ENCODE measurements around the gene B3GALT6. TPM values are rescaled to one million over a fixed set of nuclear protein-coding genes. Genes with fewer than 3 reads are reported as not detected.

B3GALT6 gene
- 10 to 100 TPM in 4 of 10 donors, 1 to 10 TPM in 6; 7.3 to 13.5 (median 9.1) TPM for total RNA-seq
- 10 to 100 TPM in 1 of 2 donors, 1 to 10 TPM in 1; 7.7 to 16.2 TPM for polyA plus RNA-seq
- long read RNA-seq, donor 1, transcript B3GALT6-201 (1 exons, 2,783 nt) = minor isoform, 24 of 55 reads
- long read RNA-seq, donor 1, transcript B3GALT6-202 (1 exons, 2,816 nt) = major isoform, 31 of 55 reads
- long read RNA-seq, donor 1, partial matches to known transcripts = 0 of 55 reads
- long read RNA-seq, donor 1, other reads (novel, unspliced or antisense) = 0 of 55 reads
- long read RNA-seq, donor 2, transcript B3GALT6-202 (1 exons, 2,816 nt) = major isoform, 50 of 82 reads
- long read RNA-seq, donor 2, transcript B3GALT6-201 (1 exons, 2,783 nt) = minor isoform, 32 of 82 reads
- long read RNA-seq, donor 2, partial matches to known transcripts = 0 of 82 reads
- long read RNA-seq, donor 2, other reads (novel, unspliced or antisense) = 0 of 82 reads
- long read RNA-seq, donor 3, transcript B3GALT6-201 (1 exons, 2,783 nt) = major isoform, 13 of 13 reads
- long read RNA-seq, donor 3, partial matches to known transcripts = 0 of 13 reads
- long read RNA-seq, donor 3, other reads (novel, unspliced or antisense) = 0 of 13 reads

GRCh38 chr1:1232208-1232795 is at the start of gene B3GALT6:
TSS of gene B3GALT6 (plus strand) at chr1:1232237. CDS start at chr1:1232279, 42 bp downstream.
- H3K27me3 ChIP-seq = peaks cover 0 to 3% (median 0%) of the 10 kb centered on the region in 7 donors
- WGBS, 2 donors = 5 to 6% methylated on average over 60 to 100 of the region's 100 CpGs

DNA sequence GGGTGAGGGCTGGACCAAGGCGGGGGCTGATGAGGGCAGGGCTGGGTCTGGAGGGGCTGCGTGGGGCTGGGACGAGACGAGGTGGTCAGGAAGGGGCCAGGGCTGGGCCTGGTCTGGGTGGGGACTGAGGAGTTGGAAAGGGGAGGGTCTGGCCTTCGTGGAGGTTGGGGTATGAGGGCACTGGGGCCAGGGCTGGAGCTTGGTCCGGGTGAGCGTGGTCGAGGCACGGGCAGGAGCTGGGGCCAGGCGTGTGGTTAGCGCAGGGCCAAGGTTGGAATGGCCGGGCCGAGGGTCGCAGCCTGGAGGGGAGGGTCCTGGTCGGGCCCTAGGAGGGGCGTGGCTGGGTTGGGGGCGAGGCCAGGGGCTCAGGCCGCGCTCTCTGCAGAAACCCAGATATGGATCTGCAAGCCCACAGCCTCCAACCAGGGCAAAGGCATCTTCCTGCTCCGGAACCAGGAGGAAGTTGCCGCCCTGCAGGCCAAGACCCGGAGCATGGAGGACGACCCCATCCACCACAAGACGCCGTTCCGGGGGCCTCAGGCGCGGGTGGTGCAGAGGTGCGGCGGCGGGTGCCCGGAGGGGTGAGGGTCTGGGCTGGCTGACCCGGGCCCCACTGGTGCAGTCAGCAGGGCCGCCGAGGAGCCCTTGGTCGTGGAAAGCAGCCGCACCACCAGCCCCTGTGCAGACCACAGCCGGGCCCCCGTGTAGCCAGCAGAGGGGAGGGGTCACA is 49.4 kb upstream of the B3GALT6 start:
- ATAC-seq (peak in 7 of 8 donors; percentile 19 to 54 (median 48)), DNase-seq (peak in 1 of 2 donors; percentile 35)
- Histone ChIP-seq H3K4me1 (peaks cover 0 to 21% (median 7%) of the 10 kb centered on the region in 9 donors), H3K4me3 (peak overlapping the region in 6 of 10 donors; percentile 14 to 42 (median 24)), H3K9me3 (no peaks in the 10 kb centered on the region), H3K36me3 (no peaks in the 10 kb centered on the region), H3K27ac (peak overlapping the region in 5 of 10 donors; percentile 38 to 66 (median 52)), H3K27me3 (peaks cover 0 to 36% (median 25%) of the 10 kb centered on the region in 7 donors)
- TF ChIP-seq, protein P1, sequence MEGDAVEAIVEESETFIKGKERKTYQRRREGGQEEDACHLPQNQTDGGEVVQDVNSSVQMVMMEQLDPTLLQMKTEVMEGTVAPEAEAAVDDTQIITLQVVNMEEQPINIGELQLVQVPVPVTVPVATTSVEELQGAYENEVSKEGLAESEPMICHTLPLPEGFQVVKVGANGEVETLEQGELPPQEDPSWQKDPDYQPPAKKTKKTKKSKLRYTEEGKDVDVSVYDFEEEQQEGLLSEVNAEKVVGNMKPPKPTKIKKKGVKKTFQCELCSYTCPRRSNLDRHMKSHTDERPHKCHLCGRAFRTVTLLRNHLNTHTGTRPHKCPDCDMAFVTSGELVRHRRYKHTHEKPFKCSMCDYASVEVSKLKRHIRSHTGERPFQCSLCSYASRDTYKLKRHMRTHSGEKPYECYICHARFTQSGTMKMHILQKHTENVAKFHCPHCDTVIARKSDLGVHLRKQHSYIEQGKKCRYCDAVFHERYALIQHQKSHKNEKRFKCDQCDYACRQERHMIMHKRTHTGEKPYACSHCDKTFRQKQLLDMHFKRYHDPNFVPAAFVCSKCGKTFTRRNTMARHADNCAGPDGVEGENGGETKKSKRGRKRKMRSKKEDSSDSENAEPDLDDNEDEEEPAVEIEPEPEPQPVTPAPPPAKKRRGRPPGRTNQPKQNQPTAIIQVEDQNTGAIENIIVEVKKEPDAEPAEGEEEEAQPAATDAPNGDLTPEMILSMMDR (IDR thresholded peaks at IDR 0.05) = no peak
- intact Hi-C loops (cut with DNase I) = no loop called here
- WGBS, 2 donors = 50 to 54% methylated on average over 38 to 39 of the region's 39 CpGs

More at GRCh38 chr1:1232208-1232795, at the start of gene B3GALT6:
- Histone ChIP-seq H3K27ac (peak within 1 kb of the TSS; percentile 92 to 99 (median 96)), H3K9me3 (no peaks in the 10 kb centered on the region), H3K4me1 (peaks cover 12 to 51% (median 36%) of the 10 kb centered on the region in 9 donors), H3K36me3 (peaks cover 0 to 31% (median 14%) of the 10 kb centered on the region in 9 donors), H3K4me3 (peak within 1 kb of the TSS; percentile 73 to 100 (median 96))
- TF ChIP-seq, protein P1 (IDR thresholded peaks at IDR 0.05) = no peak
- DNase-seq (no peak), ATAC-seq (no peak)
- intact Hi-C loops (cut with DNase I) = loop anchor here in 3 of 10 donors (5.0 kb wide), 3 partner anchors 40 to 110 kb away; partner anchors contain the start of gene UBE2J2 (in 1 of the 3)

DNA sequence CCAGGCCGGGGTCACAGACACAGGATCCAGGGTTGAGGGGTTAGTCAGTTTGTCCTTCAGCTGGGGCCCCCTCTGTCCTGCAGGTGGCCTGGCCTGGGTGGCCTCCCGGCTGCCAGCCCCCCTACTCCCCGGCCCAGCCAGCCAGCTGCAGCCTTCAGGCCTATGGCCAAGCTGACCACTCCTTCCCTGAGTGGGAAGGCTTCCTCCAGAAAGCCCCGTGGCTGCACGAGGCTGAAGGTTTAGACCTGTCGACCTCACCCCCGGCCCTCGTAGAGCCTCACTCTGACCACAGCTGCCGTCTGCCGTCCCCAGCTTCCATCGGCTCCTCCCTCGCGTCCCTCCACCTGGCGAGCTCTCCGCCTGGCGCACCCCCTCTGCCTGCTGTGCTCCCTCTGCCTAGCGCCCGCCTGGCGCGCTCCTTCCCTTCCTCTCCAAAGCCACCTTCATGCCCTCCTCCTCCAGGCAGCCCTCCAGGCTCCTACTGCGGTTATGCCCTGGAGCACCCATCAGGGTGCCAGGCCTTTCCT is 48.8 kb upstream of the B3GALT6 start:
- Histone ChIP-seq H3K36me3 (no peaks in the 10 kb centered on the region), H3K9me3 (no peaks in the 10 kb centered on the region), H3K27ac (peak overlapping the region in 5 of 10 donors; percentile 38 to 66 (median 52)), H3K4me3 (peak overlapping the region in 6 of 10 donors; percentile 14 to 42 (median 24)), H3K27me3 (peaks cover 0 to 30% (median 19%) of the 10 kb centered on the region in 7 donors), H3K4me1 (peaks cover 0 to 21% (median 7%) of the 10 kb centered on the region in 9 donors)
- TF ChIP-seq, protein P1 (IDR thresholded peaks at IDR 0.05) = no peak
- 70 to 73% methylated on average over 21 of the region's 21 CpGs for WGBS, 2 donors
- ATAC-seq = peak in 5 of 8 donors; percentile 5 to 44 (median 23)
- intact Hi-C loops (cut with DNase I) = no loop called here
- peak in 1 of 2 donors; percentile 14 for DNase-seq
